ENCODE data around the gene RERE.

DNA sequence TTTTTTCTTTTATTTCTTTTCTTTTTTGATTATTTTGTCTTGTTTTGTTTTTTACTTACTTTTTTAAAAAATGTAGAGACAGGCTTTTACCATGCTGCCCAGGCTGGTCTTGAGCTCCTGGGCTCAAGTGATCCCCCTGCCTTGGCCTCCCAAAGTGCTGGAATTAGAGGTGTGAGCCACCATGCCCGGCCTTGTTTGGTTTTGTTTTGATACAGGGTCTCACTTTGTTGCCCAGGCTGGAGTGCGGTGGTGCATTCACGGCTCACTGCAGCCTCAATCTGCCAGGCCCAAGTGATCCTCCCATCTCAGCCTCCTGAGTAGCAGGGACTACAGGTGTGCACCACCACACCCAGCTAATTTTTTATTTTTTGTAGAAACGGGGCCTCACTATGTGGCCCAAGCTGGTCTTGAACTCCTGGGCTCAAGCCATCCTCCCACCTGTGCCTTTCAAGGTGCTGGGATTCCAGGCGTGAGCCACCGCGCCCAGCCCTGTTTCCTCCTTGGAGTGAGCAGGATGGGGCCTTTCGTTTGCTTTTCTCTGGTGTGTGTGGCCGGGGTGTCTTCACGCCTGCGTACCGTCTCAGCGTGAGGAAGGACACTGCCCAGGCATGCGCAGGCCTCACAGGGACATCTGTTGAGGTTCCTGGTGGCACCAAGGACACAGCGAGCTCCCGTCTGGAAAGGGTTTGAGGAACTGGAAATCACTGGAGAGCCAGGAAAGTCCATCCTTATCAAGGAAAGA lies 484.0 kb downstream of the RERE start:
- TF ChIP-seq, protein P1, sequence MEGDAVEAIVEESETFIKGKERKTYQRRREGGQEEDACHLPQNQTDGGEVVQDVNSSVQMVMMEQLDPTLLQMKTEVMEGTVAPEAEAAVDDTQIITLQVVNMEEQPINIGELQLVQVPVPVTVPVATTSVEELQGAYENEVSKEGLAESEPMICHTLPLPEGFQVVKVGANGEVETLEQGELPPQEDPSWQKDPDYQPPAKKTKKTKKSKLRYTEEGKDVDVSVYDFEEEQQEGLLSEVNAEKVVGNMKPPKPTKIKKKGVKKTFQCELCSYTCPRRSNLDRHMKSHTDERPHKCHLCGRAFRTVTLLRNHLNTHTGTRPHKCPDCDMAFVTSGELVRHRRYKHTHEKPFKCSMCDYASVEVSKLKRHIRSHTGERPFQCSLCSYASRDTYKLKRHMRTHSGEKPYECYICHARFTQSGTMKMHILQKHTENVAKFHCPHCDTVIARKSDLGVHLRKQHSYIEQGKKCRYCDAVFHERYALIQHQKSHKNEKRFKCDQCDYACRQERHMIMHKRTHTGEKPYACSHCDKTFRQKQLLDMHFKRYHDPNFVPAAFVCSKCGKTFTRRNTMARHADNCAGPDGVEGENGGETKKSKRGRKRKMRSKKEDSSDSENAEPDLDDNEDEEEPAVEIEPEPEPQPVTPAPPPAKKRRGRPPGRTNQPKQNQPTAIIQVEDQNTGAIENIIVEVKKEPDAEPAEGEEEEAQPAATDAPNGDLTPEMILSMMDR (IDR thresholded peaks at IDR 0.05; ENCODE audit: poor library complexity): no peak
- no peak for TF ChIP-seq EZH2 (IDR thresholded peaks at IDR 0.05; ENCODE audit: borderline replicate concordance)
- TF ChIP-seq EZH2phosphoT487 (IDR thresholded peaks at IDR 0.05; ENCODE audit: low read depth, severe bottlenecking, unreplicated experiment): no peak

Measured in hepatocyte (in vitro differentiated cells).